WI38 (cell line): ENCODE results near the gene CORIN.

Source experiments
- H3K4me3 ChIP-seq: 2 replicates; pipeline ENCODE4 v1.5.1; 2011; ENCODE audit warnings: low read depth, mild to moderate bottlenecking, control low read depth, low read length
- TF ChIP-seq, protein P1 (sequence below): IDR thresholded peaks from 2 replicates; pipeline ENCODE4 v1.5.1; 2012; ENCODE audit warnings: low read depth, mild to moderate bottlenecking, control low read depth, low read length

CORIN gene

DNA sequence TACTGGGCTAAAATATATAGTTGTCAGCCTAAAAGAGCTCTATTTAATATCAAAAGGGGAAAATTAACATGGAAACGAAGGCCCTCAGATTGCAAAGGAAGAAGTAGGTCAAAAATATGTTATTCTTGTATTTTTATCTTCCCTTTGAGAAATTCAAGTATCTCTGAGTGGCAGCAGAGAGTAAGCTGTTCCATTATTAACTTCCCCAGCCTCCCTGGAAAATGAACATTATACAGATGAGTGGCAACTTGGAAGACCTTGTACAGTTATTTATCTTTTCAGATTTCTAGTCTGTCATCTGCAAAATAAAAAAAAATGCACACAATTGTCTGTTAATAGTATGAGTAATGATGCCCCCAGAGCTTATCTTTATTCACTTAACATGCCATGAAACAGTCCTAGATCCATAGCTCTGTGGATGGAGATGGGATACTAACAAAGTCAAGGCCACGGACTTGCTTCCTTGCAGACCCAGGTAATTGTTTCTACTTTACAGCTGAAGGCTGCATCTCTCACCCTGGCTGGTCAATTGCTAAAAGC is 93.0 kb downstream of the CORIN start:
- no peak overlapping the region for H3K4me3 ChIP-seq
- TF ChIP-seq, protein P1, sequence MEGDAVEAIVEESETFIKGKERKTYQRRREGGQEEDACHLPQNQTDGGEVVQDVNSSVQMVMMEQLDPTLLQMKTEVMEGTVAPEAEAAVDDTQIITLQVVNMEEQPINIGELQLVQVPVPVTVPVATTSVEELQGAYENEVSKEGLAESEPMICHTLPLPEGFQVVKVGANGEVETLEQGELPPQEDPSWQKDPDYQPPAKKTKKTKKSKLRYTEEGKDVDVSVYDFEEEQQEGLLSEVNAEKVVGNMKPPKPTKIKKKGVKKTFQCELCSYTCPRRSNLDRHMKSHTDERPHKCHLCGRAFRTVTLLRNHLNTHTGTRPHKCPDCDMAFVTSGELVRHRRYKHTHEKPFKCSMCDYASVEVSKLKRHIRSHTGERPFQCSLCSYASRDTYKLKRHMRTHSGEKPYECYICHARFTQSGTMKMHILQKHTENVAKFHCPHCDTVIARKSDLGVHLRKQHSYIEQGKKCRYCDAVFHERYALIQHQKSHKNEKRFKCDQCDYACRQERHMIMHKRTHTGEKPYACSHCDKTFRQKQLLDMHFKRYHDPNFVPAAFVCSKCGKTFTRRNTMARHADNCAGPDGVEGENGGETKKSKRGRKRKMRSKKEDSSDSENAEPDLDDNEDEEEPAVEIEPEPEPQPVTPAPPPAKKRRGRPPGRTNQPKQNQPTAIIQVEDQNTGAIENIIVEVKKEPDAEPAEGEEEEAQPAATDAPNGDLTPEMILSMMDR = no peak

DNA sequence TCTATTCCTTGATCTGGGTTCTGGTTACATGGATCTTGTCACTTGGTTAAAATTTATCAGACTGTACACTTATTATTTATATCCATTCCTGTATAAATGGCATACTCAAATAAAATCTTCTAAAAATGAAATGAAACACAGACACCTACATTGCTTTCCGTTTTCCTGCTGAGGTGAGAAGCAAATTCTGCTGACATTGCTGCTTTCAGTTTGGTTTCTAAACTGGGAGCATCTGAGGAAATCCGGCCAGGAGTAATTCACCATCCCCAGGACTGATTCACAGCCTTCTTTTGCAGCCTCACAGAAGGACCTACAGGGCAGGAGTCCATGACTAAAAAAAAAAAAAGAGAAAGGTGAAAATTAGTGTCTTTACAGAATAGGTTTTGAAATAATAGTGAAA is 93.6 kb downstream of the CORIN start:
- H3K4me3 ChIP-seq = peak overlapping the region; percentile 34
- TF ChIP-seq, protein P1 = no peak

DNA sequence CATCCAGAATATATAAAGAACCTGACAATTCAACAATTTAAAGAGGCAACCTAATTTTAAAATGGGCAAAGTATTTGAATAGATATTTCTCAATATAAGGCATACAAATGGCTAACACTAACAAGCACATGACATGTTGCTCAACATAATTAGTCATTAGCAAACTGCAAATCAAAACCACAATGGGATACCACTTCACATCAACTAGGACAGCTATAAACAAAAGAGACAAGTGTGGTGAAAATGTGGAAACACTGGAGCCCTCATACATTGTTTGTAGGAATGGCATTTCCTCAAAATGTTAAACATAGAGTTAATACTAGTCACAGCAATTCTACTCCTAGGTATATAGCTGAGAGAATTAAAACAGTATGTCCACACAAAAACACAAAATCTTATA is 96.7 kb downstream of the CORIN start:
- TF ChIP-seq, protein P1 = no peak
- H3K4me3 ChIP-seq = no peak overlapping the region

DNA sequence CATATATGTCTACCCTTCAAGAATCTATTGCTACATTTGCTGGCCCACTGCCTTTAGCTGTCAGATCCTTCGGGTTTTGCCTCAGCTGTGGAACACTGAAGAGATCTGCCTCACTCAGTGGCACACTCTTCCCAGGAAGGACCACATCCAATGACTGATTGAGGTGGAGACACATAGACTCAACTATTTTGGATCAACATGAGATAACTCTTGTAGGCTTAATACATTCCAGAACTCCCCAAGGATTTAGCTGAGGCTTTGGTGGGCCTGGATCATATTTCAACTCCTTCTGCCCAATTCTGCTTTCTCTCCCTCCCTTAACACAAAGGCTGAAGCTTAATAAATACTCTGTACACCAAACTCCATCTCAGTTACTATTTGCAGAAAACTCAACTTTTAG is 100.5 kb downstream of the CORIN start:
- TF ChIP-seq, protein P1 = no peak
- no peak overlapping the region for H3K4me3 ChIP-seq

DNA sequence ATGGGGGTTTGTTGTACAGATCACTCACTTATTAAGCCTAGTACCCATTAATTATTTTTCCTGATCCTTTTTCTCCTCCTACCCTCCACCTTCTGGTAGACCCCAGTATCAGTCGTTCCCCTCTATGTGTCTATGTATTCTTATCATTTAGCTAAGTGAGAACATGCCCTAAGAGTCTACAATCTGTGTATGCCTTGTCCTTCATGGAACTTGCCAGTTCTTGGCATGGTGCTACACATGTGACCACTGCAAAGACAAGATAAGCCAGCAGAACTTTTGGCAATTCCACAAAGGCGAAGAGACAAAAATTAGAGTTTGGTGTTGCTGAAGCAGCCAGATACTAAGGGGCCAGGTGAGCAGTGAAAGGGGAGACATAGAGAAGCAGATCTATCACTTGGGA is 101.3 kb downstream of the CORIN start:
- no peak overlapping the region for H3K4me3 ChIP-seq
- TF ChIP-seq, protein P1 = no peak

DNA sequence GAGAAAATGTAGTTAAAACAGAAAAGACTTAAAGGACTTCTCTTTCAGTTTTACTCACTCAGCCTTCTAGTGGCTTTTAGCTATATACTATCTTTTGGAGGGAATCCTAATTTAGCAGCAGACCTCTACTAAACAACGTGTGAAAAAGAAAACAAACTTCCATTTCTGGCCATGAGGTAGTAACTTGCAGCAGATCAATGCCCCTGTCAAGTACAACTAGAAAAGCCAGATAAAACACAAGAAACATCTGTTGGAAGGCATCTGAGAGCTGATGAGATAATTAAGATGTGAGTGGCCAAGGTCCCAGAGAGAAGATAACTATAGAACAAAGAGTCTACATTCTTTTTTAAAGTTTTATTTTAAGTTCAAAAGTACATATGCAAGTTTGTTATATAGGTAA is 101.7 kb downstream of the CORIN start:
- TF ChIP-seq, protein P1 = no peak
- H3K4me3 ChIP-seq = no peak overlapping the region

DNA sequence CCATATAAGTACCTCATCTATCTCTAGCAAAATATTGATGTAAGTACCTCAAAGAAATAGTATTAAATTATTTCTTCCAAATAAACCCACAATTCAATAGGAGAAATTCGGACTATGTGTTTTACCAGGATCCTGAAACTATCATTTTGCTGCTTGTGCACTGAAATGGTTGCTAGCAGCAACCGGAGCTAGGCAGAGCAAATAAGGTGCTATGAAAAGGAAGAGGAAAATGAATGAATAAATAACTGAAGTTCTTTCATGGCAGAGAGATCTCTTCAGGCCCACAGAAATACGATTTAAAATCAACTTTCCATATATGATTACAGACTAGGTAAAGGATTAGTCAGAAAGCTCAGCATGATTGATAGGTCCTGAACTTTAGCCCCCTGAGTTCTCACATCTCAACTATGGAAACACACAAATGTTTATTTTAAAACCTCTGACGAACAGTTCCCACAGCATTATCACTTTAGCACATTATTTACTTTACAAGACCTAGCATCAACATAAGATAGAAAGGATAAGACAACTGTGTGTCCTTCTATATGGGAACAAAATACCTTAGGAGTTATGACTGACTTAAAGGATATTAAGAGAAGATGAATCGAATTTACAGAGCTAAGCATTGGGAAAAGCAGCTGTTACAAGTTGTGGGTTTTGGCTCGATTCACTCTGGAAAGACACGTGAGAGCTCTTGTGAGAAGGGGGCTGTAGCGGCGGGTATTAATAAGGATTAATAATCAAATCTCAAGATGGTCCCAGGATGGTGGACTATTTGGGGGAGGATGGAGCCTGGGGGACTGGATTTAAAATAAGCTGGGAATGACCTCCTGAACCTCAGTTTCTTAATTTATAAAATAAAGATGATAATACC is 104.3 kb downstream of the CORIN start:
- H3K4me3 ChIP-seq = no peak overlapping the region
- TF ChIP-seq, protein P1 = no peak
